DND-41 (cell line): Measurements from ENCODE around the gene MAP4K5.

Source experiments
- ATAC-seq: fragments of 200-7000 bp; cut with Tn5 transposase; 3 replicates; pipeline ENCODE4 v1.9.1; 2021; ENCODE audit warnings: low read depth; ENCODE audit not compliant: insufficient read depth
- DNase-seq: peaks from one replicate; pipeline ENCODE4 v3.0.0-alpha.2; 2020
- H2AFZ ChIP-seq: 2 replicates; pipeline ENCODE4 v1.6.0; 2012; ENCODE audit warnings: low read depth, low read length
- H3K27ac ChIP-seq: 2 replicates; pipeline ENCODE4 v1.5.1; 2012; ENCODE audit warnings: low read length, inconsistent platforms
- H3K27me3 ChIP-seq: fragments of 200-600 bp; sonication (generic); 2 replicates; pipeline ENCODE4 v1.6.0; 2012; ENCODE audit warnings: low read length, mild to moderate bottlenecking, inconsistent platforms; ENCODE audit not compliant: insufficient read depth, poor library complexity
- H3K36me3 ChIP-seq: 2 replicates; pipeline ENCODE4 v1.5.1; 2012; ENCODE audit warnings: low read length, inconsistent platforms; ENCODE audit not compliant: insufficient read depth
- H3K4me1 ChIP-seq: 2 replicates; pipeline ENCODE4 v1.5.1; 2012; ENCODE audit warnings: mild to moderate bottlenecking, low read length; ENCODE audit not compliant: insufficient read depth
- H3K4me2 ChIP-seq: 2 replicates; pipeline ENCODE4 v1.6.0; 2012; ENCODE audit warnings: mild to moderate bottlenecking, moderate library complexity, low read length, inconsistent platforms; ENCODE audit not compliant: insufficient read depth
- H3K4me3 ChIP-seq, 2 experiments: fragments of 200-600 bp in 1 of 2; shearing (Covaris generic) in 1 of 2; 2 replicates each; pipeline ENCODE4 v1.5.1; 2012 to 2016; ENCODE audit warnings: inconsistent platforms in 2 of 2, low read length in 2 of 2, mild to moderate bottlenecking in 2 of 2, low read depth in 1 of 2, moderate library complexity in 1 of 2
- H3K79me2 ChIP-seq: 2 replicates; pipeline ENCODE4 v1.6.0; 2012; ENCODE audit warnings: low read length, inconsistent platforms; ENCODE audit not compliant: insufficient read depth
- H3K9ac ChIP-seq: 2 replicates; pipeline ENCODE4 v1.6.0; 2012; ENCODE audit warnings: low read depth, mild to moderate bottlenecking, inconsistent platforms, low read length, moderate library complexity
- H3K9me3 ChIP-seq: 2 replicates; pipeline ENCODE4 v1.5.1; 2012; ENCODE audit warnings: low read length, moderate library complexity, mild to moderate bottlenecking, inconsistent platforms; ENCODE audit not compliant: insufficient read depth, severe bottlenecking
- H4K20me1 ChIP-seq: 2 replicates; pipeline ENCODE4 v1.6.0; 2012; ENCODE audit warnings: low read length; ENCODE audit not compliant: insufficient read depth
- CTCF ChIP-seq: IDR thresholded peaks from 2 replicates; pipeline ENCODE4 v1.5.1; 2012; ENCODE audit warnings: borderline replicate concordance, low read length, moderate library complexity, mild to moderate bottlenecking; ENCODE audit not compliant: poor library complexity, severe bottlenecking; ENCODE audit errors: extremely low read depth
- EZH2 ChIP-seq: IDR thresholded peaks from 3 replicates; pipeline ENCODE4 v1.6.1; 2012; ENCODE audit warnings: borderline replicate concordance, low read depth, mild to moderate bottlenecking, moderate library complexity, low read length, inconsistent platforms; ENCODE audit not compliant: severe bottlenecking

The MAP4K5 gene

DNA sequence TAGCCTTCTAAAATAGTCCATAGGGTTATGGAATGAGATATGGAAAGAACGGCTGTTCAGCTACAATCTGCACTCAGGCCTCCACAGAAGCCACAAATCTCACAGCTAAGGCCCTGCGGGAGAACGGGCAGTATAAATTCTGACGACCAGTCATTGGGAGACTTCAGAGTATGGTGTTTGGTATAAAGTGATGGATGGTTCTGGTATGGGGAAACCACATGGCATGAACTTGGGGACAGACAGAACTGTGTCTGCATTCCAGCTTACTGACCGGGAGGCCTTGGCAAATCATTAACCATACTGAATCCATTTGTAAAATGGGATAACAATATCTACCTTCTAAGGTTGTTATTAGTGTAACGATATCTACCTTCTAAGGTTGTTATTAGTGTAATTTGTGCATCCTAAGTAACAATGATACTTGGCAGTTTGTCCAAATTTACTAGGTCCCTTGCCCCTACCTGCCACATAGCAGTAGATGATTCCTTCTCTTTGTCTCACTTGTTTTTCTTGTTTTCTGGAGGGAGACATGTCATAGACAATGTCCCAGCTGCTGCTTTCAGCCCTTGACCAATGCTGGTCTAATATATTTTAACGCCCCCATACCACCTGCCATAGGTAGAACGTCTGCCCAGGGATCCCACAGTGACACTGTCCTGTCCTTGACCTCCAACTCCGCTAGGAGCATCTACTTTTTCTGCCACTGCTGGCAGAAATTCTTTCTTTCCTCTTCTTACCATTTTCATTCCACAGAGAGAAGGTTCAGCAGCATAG is 142.5 kb downstream of the MAP4K5 start:
- no peak overlapping the region for H3K4me2 ChIP-seq
- no peak for DNase-seq
- no peaks in the 10 kb centered on the region for H3K27me3 ChIP-seq
- H3K36me3 ChIP-seq = no peaks in the 10 kb centered on the region
- H3K27ac ChIP-seq = no peak overlapping the region
- no peak overlapping the region for H2AFZ ChIP-seq
- H3K4me3 ChIP-seq = no peak overlapping the region
- TF ChIP-seq CTCF = no peak
- no peak for TF ChIP-seq EZH2
- H3K9me3 ChIP-seq = no peaks in the 10 kb centered on the region
- no peak overlapping the region for H3K9ac ChIP-seq
- H4K20me1 ChIP-seq = no peaks in the 10 kb centered on the region
- no peaks in the 10 kb centered on the region for H3K79me2 ChIP-seq
- no peaks in the 10 kb centered on the region for H3K4me1 ChIP-seq
- ATAC-seq = no peak

- H3K9me3 ChIP-seq = no peaks in the 10 kb centered on the region
- H3K27ac ChIP-seq = no peak overlapping the region
- H2AFZ ChIP-seq = no peak overlapping the region
- no peak overlapping the region for H3K4me2 ChIP-seq
- no peaks in the 10 kb centered on the region for H3K27me3 ChIP-seq
- no peaks in the 10 kb centered on the region for H3K36me3 ChIP-seq
- H3K4me1 ChIP-seq = no peaks in the 10 kb centered on the region
- TF ChIP-seq CTCF (no peak), EZH2 (no peak)
- H3K9ac ChIP-seq = no peak overlapping the region
- DNase-seq (no peak), ATAC-seq (no peak)
- H3K4me3 ChIP-seq = no peak overlapping the region
- H4K20me1 ChIP-seq = no peaks in the 10 kb centered on the region
- H3K79me2 ChIP-seq = no peaks in the 10 kb centered on the region
These were observed 144.0 kb downstream of the MAP4K5 start for GRCh38 chr14:50388256-50388931.

- Histone ChIP-seq H3K9ac (no peak overlapping the region), H3K4me1 (no peaks in the 10 kb centered on the region), H2AFZ (no peak overlapping the region), H3K4me2 (no peak overlapping the region), H4K20me1 (no peaks in the 10 kb centered on the region), H3K79me2 (no peaks in the 10 kb centered on the region), H3K27ac (no peak overlapping the region), H3K4me3 (no peak overlapping the region), H3K36me3 (no peaks in the 10 kb centered on the region), H3K27me3 (no peaks in the 10 kb centered on the region), H3K9me3 (no peaks in the 10 kb centered on the region)
- DNase-seq (no peak), ATAC-seq (no peak)
- TF ChIP-seq EZH2 (no peak), CTCF (no peak)
These were observed 144.8 kb downstream of the MAP4K5 start for GRCh38 chr14:50387548-50387947.
